ENCODE data around the gene CD40. TPM values are rescaled to one million over a fixed set of nuclear protein-coding genes. Genes with fewer than 3 reads are reported as not detected.

Gene CD40
- total RNA-seq, 4 donors from 2014 or later: 7.2 to 13.0 (median 8.2) TPM

GRCh38 chr20:46104262-46104661 lies 13.9 kb upstream of the CD40 start:
- Histone ChIP-seq H3K4me1 (no peaks in the 10 kb centered on the region), H3K4me3 (no peak overlapping the region), H3K27me3 (peaks cover 24 to 56% (median 43%) of the 10 kb centered on the region in 3 donors), H3K9me3 (no peaks in the 10 kb centered on the region), H3K36me3 (no peaks in the 10 kb centered on the region), H3K27ac (no peak overlapping the region)
- ATAC-seq (no peak), DNase-seq (no peak)
- in situ Hi-C loops (cut with MboI; ENCODE audit: low sequenced_read_pairs in 4 of 4) (no loop called here), intact Hi-C loops (cut with DNase I; ENCODE audit: low total_unique reads) (no loop called here)
- TF ChIP-seq POLR2A (IDR thresholded peaks at IDR 0.05) (no peak), CTCF (IDR thresholded peaks at IDR 0.05 in 4 of 5, conservative IDR thresholded peaks at IDR 0.05 in 1 of 5) (no peak)

GRCh38 chr20:46107061-46107460 lies 11.1 kb upstream of the CD40 start:
- no peak for TF ChIP-seq POLR2A (IDR thresholded peaks at IDR 0.05)
- no peaks in the 10 kb centered on the region for H3K4me1 ChIP-seq
- peaks cover 9 to 28% (median 22%) of the 10 kb centered on the region in 3 donors for H3K27me3 ChIP-seq
- intact Hi-C loops (cut with DNase I; ENCODE audit: low total_unique reads) (no loop called here), in situ Hi-C loops (cut with MboI; ENCODE audit: low sequenced_read_pairs in 4 of 4) (no loop called here)
- DNase-seq (no peak), ATAC-seq (no peak)
- H3K4me3 ChIP-seq: no peak overlapping the region
- no peaks in the 10 kb centered on the region for H3K36me3 ChIP-seq
- H3K9me3 ChIP-seq: no peaks in the 10 kb centered on the region
- no peak overlapping the region for H3K27ac ChIP-seq

GRCh38 chr20:46108435-46108841 lies 9.7 kb upstream of the CD40 start:
- ATAC-seq (no peak), DNase-seq (no peak)
- H3K9me3 ChIP-seq: no peaks in the 10 kb centered on the region
- no peak overlapping the region for H3K27ac ChIP-seq
- intact Hi-C loops (cut with DNase I; ENCODE audit: low total_unique reads): no loop called here
- in situ Hi-C loops (cut with MboI; ENCODE audit: low sequenced_read_pairs in 4 of 4): no loop called here
- H3K4me3 ChIP-seq: no peak overlapping the region
- H3K36me3 ChIP-seq: no peaks in the 10 kb centered on the region
- no peaks in the 10 kb centered on the region for H3K4me1 ChIP-seq
- TF ChIP-seq POLR2A (IDR thresholded peaks at IDR 0.05): no peak
- no peak for TF ChIP-seq CTCF (IDR thresholded peaks at IDR 0.05 in 4 of 5, conservative IDR thresholded peaks at IDR 0.05 in 1 of 5)
- peaks cover 3 to 22% (median 8%) of the 10 kb centered on the region in 3 donors for H3K27me3 ChIP-seq

DNA sequence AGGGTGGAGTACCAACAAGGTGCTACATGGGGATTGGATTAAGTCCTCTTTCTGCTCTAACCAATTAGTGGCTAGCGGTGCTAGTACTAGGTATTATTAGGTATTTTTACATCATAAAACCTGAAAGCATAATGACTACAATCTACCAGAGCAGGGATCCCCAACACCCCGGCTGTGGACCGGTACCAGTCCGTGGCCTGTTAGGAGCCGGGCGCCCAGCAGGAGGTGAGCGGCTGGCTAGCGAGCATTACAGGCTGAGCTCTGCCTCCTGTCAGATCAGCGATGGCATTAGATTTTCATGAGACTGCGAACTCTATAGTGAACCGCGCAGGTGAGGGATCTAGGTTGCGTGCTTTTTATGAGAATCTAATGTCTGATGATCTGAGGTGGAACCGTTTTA lies 9.1 kb upstream of the CD40 start:
- DNase-seq (no peak), ATAC-seq (no peak)
- Histone ChIP-seq H3K27ac (no peak overlapping the region), H3K36me3 (no peaks in the 10 kb centered on the region), H3K4me1 (no peaks in the 10 kb centered on the region), H3K27me3 (peaks cover 3 to 19% (median 7%) of the 10 kb centered on the region in 3 donors), H3K4me3 (no peak overlapping the region), H3K9me3 (no peaks in the 10 kb centered on the region)
- no peak for TF ChIP-seq CTCF (IDR thresholded peaks at IDR 0.05 in 4 of 5, conservative IDR thresholded peaks at IDR 0.05 in 1 of 5)
- no peak for TF ChIP-seq POLR2A (IDR thresholded peaks at IDR 0.05)
- intact Hi-C loops (cut with DNase I; ENCODE audit: low total_unique reads) (no loop called here), in situ Hi-C loops (cut with MboI; ENCODE audit: low sequenced_read_pairs in 4 of 4) (no loop called here)

GRCh38 chr20:46111028-46111835 lies 6.9 kb upstream of the CD40 start:
- peak; percentile 25 to 33 for DNase-seq
- H3K27me3 ChIP-seq: peaks cover 0 to 13% (median 3%) of the 10 kb centered on the region in 3 donors
- in situ Hi-C loops (cut with MboI; ENCODE audit: low sequenced_read_pairs in 4 of 4): no loop called here

More at GRCh38 chr20:46111028-46111835, 6.9 kb upstream of the CD40 start:
- no peak overlapping the region for H3K27ac ChIP-seq
- H3K4me1 ChIP-seq: no peaks in the 10 kb centered on the region
- TF ChIP-seq CTCF (IDR thresholded peaks at IDR 0.05 in 4 of 5, conservative IDR thresholded peaks at IDR 0.05 in 1 of 5) (no peak), POLR2A (IDR thresholded peaks at IDR 0.05) (no peak)
- no peak overlapping the region for H3K4me3 ChIP-seq
- no peaks in the 10 kb centered on the region for H3K9me3 ChIP-seq
- H3K36me3 ChIP-seq: no peaks in the 10 kb centered on the region
- intact Hi-C loops (cut with DNase I; ENCODE audit: low total_unique reads): no loop called here
- no peak for ATAC-seq

Data from gastrocnemius medialis (tissue), 4 donors.